ENCODE measurements around the gene PSMB11.

The PSMB11 gene

GRCh38 chr14:23021889-23022442, 20.0 kb upstream of the PSMB11 start:
- Histone ChIP-seq H3K27me3 (ENCODE audit: insufficient read depth, poor library complexity, severe bottlenecking) (no peaks in the 10 kb centered on the region), H3K27ac (ENCODE audit: poor library complexity, severe bottlenecking) (no peak overlapping the region), H3K9me3 (ENCODE audit: severe bottlenecking) (no peaks in the 10 kb centered on the region)

GRCh38 chr14:23023022-23023794, 18.8 kb upstream of the PSMB11 start:
- Histone ChIP-seq H3K9me3 (ENCODE audit: severe bottlenecking) (no peaks in the 10 kb centered on the region), H3K27me3 (ENCODE audit: insufficient read depth, poor library complexity, severe bottlenecking) (no peaks in the 10 kb centered on the region), H3K36me3 (ENCODE audit: low read depth) (peaks cover 31% of the 10 kb centered on the region), H3K4me3 (ENCODE audit: severe bottlenecking) (no peak overlapping the region), H3K4me1 (ENCODE audit: insufficient read depth, poor library complexity, severe bottlenecking) (no peaks in the 10 kb centered on the region), H3K27ac (ENCODE audit: poor library complexity, severe bottlenecking) (no peak overlapping the region)
- DNase-seq (ENCODE audit: low spot score) (no peak), ATAC-seq (ENCODE audit: low read depth) (no peak)
- no peak for TF ChIP-seq CTCF (IDR thresholded peaks at IDR 0.05; ENCODE audit: poor library complexity, severe bottlenecking)

More at GRCh38 chr14:23021889-23022442, 20.0 kb upstream of the PSMB11 start:
- Histone ChIP-seq H3K36me3 (ENCODE audit: low read depth) (peaks cover 23% of the 10 kb centered on the region), H3K4me1 (ENCODE audit: insufficient read depth, poor library complexity, severe bottlenecking) (no peaks in the 10 kb centered on the region), H3K4me3 (ENCODE audit: severe bottlenecking) (no peak overlapping the region)
- no peak for TF ChIP-seq CTCF (IDR thresholded peaks at IDR 0.05; ENCODE audit: poor library complexity, severe bottlenecking)
- no peak for DNase-seq (ENCODE audit: low spot score)
- no peak for ATAC-seq (ENCODE audit: low read depth)

- DNase-seq (ENCODE audit: low spot score) = no peak
- Histone ChIP-seq H3K4me1 (ENCODE audit: insufficient read depth, poor library complexity, severe bottlenecking) (no peaks in the 10 kb centered on the region), H3K27ac (ENCODE audit: poor library complexity, severe bottlenecking) (no peak overlapping the region), H3K36me3 (ENCODE audit: low read depth) (peaks cover 37% of the 10 kb centered on the region), H3K4me3 (ENCODE audit: severe bottlenecking) (no peak overlapping the region), H3K9me3 (ENCODE audit: severe bottlenecking) (no peaks in the 10 kb centered on the region), H3K27me3 (ENCODE audit: insufficient read depth, poor library complexity, severe bottlenecking) (no peaks in the 10 kb centered on the region)
- no peak for ATAC-seq (ENCODE audit: low read depth)
- no peak for TF ChIP-seq CTCF (IDR thresholded peaks at IDR 0.05; ENCODE audit: poor library complexity, severe bottlenecking)
Measured at GRCh38 chr14:23023795-23024152, 18.2 kb upstream of the PSMB11 start.

GRCh38 chr14:23024612-23025075, 17.4 kb upstream of the PSMB11 start:
- DNase-seq (ENCODE audit: low spot score) (no peak), ATAC-seq (ENCODE audit: low read depth) (no peak)
- Histone ChIP-seq H3K4me1 (ENCODE audit: insufficient read depth, poor library complexity, severe bottlenecking) (no peaks in the 10 kb centered on the region), H3K36me3 (ENCODE audit: low read depth) (peaks cover 45% of the 10 kb centered on the region), H3K4me3 (ENCODE audit: severe bottlenecking) (no peak overlapping the region), H3K27ac (ENCODE audit: poor library complexity, severe bottlenecking) (no peak overlapping the region), H3K9me3 (ENCODE audit: severe bottlenecking) (no peaks in the 10 kb centered on the region), H3K27me3 (ENCODE audit: insufficient read depth, poor library complexity, severe bottlenecking) (no peaks in the 10 kb centered on the region)
- no peak for TF ChIP-seq CTCF (IDR thresholded peaks at IDR 0.05; ENCODE audit: poor library complexity, severe bottlenecking)

Measured in RWPE2 (cell line).